A549 (cell line): Measurements from ENCODE around the gene TGFBR1. TPM values are rescaled to one million over a fixed set of nuclear protein-coding genes. Genes with fewer than 3 reads are reported as not detected.

Source experiments
- ATAC-seq, 2 experiments: fragments of 200-7000 bp in 1 of 2; fragments of >200 bp in 1 of 2; cut with Nextera tagmentation in 1 of 2; cut with Tn5 transposase in 1 of 2; 3 replicates each; pipeline versions ENCODE4 v1.8.0 to v1.9.1; 2018 to 2020; ENCODE audit warnings: mild to moderate bottlenecking in 1 of 2, moderate library complexity in 1 of 2
- CTCF ChIA-PET: fragments of 300-600 bp; sonication (Branson Sonifier 250); formaldehyde crosslinking; extraction: SDS; loops from one replicate; lab custom pipeline; 2021; ENCODE audit warnings: antibody characterized with exemption, inconsistent platforms; lab: Yijun Ruan, JAX
- POLR2A ChIA-PET: fragments of 350-600 bp; formaldehyde crosslinking; extraction: SDS; loops from one replicate; lab custom pipeline; 2021; ENCODE audit warnings: antibody characterized with exemption, inconsistent platforms; lab: Yijun Ruan, JAX
- DNase-seq, 2 experiments: peaks; one replicate each; pipeline versions ENCODE4 v3.0.0 to v3.0.0-alpha.2; 2011 to 2016; ENCODE audit warnings: low read depth in 1 of 2, low spot score in 1 of 2
- FAIRE-seq: peaks from 2 replicates; lab custom pipeline; 2011; peaks lifted over from hg19 to GRCh38; lab: Jason Lieb, UNC
- H3K27ac ChIP-seq, 2 experiments: fragments of >200 bp; sonication (Bioruptor Twin); formaldehyde crosslinking; 3 replicates each; pipeline ENCODE4 v1.5.1; 2016 to 2017
- H3K4me1 ChIP-seq: fragments of >200 bp; sonication (Bioruptor Twin); formaldehyde crosslinking; 3 replicates; pipeline ENCODE4 v1.6.1; 2016
- H3K4me2 ChIP-seq: fragments of >200 bp; sonication (Bioruptor Twin); formaldehyde crosslinking; 3 replicates; pipeline ENCODE4 v1.6.1; 2016
- H3K4me3 ChIP-seq: fragments of >200 bp; sonication (Bioruptor Twin); formaldehyde crosslinking; 3 replicates; pipeline ENCODE4 v1.5.1; 2016
- H3K9me3 ChIP-seq: fragments of >200 bp; sonication (Bioruptor Twin); formaldehyde crosslinking; 3 replicates; pipeline ENCODE4 v1.6.1; 2016
- BCL3 ChIP-seq: fragments of >200 bp; sonication (Bioruptor Twin); formaldehyde crosslinking; IDR thresholded peaks from 3 replicates; pipeline ENCODE4 v1.6.1; 2016
- CBX2 ChIP-seq: fragments of 200-600 bp; sonication (generic); IDR thresholded peaks from 2 replicates; pipeline ENCODE4 v1.6.1; 2016; ENCODE audit warnings: low read depth, mild to moderate bottlenecking, borderline replicate concordance
- CBX8 ChIP-seq: fragments of 200-600 bp; sonication (generic); IDR thresholded peaks from 2 replicates; pipeline ENCODE4 v1.6.1; 2016
- EHMT2 ChIP-seq: fragments of 200-600 bp; sonication (generic); IDR thresholded peaks from 2 replicates; pipeline ENCODE4 v1.6.1; 2016; ENCODE audit warnings: antibody characterized with exemption, low read depth, mild to moderate bottlenecking, moderate library complexity
- EP300 ChIP-seq, 2 experiments: fragments of >200 bp; sonication (Bioruptor Twin); formaldehyde crosslinking; IDR thresholded peaks; 2 replicates in 1 of 2; 3 replicates in 1 of 2; pipeline ENCODE4 v1.6.1; 2016 to 2017
- ESRRA ChIP-seq: fragments of 150-350 bp; IDR thresholded peaks from 2 replicates; pipeline ENCODE4 v1.6.1; 2014; ENCODE audit warnings: mild to moderate bottlenecking, low read length, borderline replicate concordance
- FOSB ChIP-seq: fragments of 250-450 bp; sonication (Bioruptor Pico); IDR thresholded peaks from 2 replicates; pipeline ENCODE4 v1.5.0; 2020; ENCODE audit warnings: mild to moderate bottlenecking, moderate library complexity
- FOSL2 ChIP-seq, 2 experiments: fragments of 450-650 bp in 1 of 2; fragments of >200 bp in 1 of 2; sonication (Bioruptor Twin) in 1 of 2; formaldehyde crosslinking; IDR thresholded peaks; 2 replicates each; pipeline versions ENCODE4 v1.5.0 to v1.6.1; 2016 to 2020; ENCODE audit warnings: mild to moderate bottlenecking in 1 of 2, moderate library complexity in 1 of 2
- FOXS1 ChIP-seq: fragments of 250-450 bp; sonication (Bioruptor Pico); IDR thresholded peaks from 2 replicates; pipeline ENCODE4 v1.5.0; 2020; ENCODE audit warnings: mild to moderate bottlenecking, moderate library complexity
- GATA3 ChIP-seq: IDR thresholded peaks from 2 replicates; pipeline ENCODE4 v1.6.1; 2012; ENCODE audit warnings: borderline replicate concordance
- HOXB13 ChIP-seq: fragments of 250-450 bp; sonication (Bioruptor Pico); IDR thresholded peaks from 2 replicates; pipeline ENCODE4 v1.5.0; 2020; ENCODE audit warnings: low read depth, mild to moderate bottlenecking, moderate library complexity
- JUN ChIP-seq, 2 experiments: fragments of >200 bp; sonication (Bioruptor Twin); formaldehyde crosslinking; IDR thresholded peaks; 2 replicates in 1 of 2; 3 replicates in 1 of 2; pipeline ENCODE4 v1.6.1; 2016 to 2017
- MAX ChIP-seq: IDR thresholded peaks from 2 replicates; pipeline ENCODE4 v1.6.1; 2012
- NR3C1 ChIP-seq: fragments of >200 bp; sonication (Bioruptor Twin); formaldehyde crosslinking; IDR thresholded peaks from 3 replicates; pipeline ENCODE4 v1.6.1; 2017
- RCOR1 ChIP-seq: fragments of 150-350 bp; IDR thresholded peaks from 2 replicates; pipeline ENCODE4 v1.6.1; 2014; ENCODE audit warnings: antibody characterized with exemption, low read length, low read depth
- RFX5 ChIP-seq: fragments of 450-650 bp; IDR thresholded peaks from 2 replicates; pipeline ENCODE4 v1.7.1; 2014; ENCODE audit warnings: antibody characterized with exemption, mild to moderate bottlenecking, moderate library complexity
- SMC3 ChIP-seq: fragments of >200 bp; sonication (Bioruptor Twin); formaldehyde crosslinking; IDR thresholded peaks from 3 replicates; pipeline ENCODE4 v1.6.1; 2018; ENCODE audit warnings: inconsistent platforms
- TFCP2L1 ChIP-seq: fragments of 250-450 bp; sonication (Bioruptor Pico); IDR thresholded peaks from 2 replicates; pipeline ENCODE4 v1.5.0; 2021; ENCODE audit warnings: mild to moderate bottlenecking
- ZFP36 ChIP-seq: fragments of 450-650 bp; IDR thresholded peaks from 2 replicates; pipeline ENCODE4 v1.6.1; 2014; ENCODE audit warnings: borderline replicate concordance; ENCODE audit not compliant: partially characterized antibody
- WGBS: methylation state at CpG from one replicate; pipeline ENCODE4 v1.1.6; 2017; ENCODE audit errors: missing lambda C conversion rate; 5-methylcytosine and 5-hydroxymethylcytosine counted together
- polyA plus RNA-seq, 4 experiments: library from polyadenylated mRNA; depleted of rRNA in 3 of 4; stranded (reverse); fragments of >200 nt; fragmentation: RNase III in 1 of 4; extraction: RNeasy Plus Mini Kit Qiagen cat#74134 plus additional on column Dnase treatment in 1 of 4; gene quantifications; 2 replicates in 3 of 4; 3 replicates in 1 of 4; pipeline ENCODE4 v1.2.3, GENCODE V29; 2011 to 2017

The TGFBR1 gene
- polyA plus RNA-seq, 2 of the 4 experiments (the other 2 are of a cell fraction): 25.8 to 45.5 TPM

GRCh38 chr9:99137225-99137624, 32.3 kb downstream of the TGFBR1 start:
- no peak overlapping the region for H3K4me2 ChIP-seq
- POLR2A ChIA-PET: no interaction called here
- no peak overlapping the region for H3K4me3 ChIP-seq
- TF ChIP-seq CBX2 (no peak), NR3C1 (no peak), EP300 (IDR thresholded peaks at IDR 0.05) (no peak), MAX (no peak), EHMT2 (no peak)
- FAIRE-seq (no peak), ATAC-seq (no peak), DNase-seq (no peak)
- H3K4me1 ChIP-seq: no peaks in the 10 kb centered on the region
- H3K27ac ChIP-seq: no peak overlapping the region
- H3K9me3 ChIP-seq: no peaks in the 10 kb centered on the region
- WGBS: 97% methylated on average over 3 of the region's 3 CpGs
- CTCF ChIA-PET: interaction anchor here (0.7 to 12.8 kb wide), 4 partner anchors 137 to 288 kb away, joined by 3 to 212 read pairs (median 14); no protein-coding TSS in a partner anchor

- no peaks in the 10 kb centered on the region for H3K9me3 ChIP-seq
- H3K4me1 ChIP-seq: no peaks in the 10 kb centered on the region
- WGBS: 87% methylated on average over 7 of the region's 7 CpGs
- DNase-seq (no peak), ATAC-seq (no peak), FAIRE-seq (no peak)
- no peak overlapping the region for H3K4me3 ChIP-seq
- ChIA-PET CTCF (interaction anchor here (0.6 to 12.8 kb wide), 7 partner anchors 125 to 933 kb away, joined by 3 to 212 read pairs (median 5); no protein-coding TSS in a partner anchor), POLR2A (no interaction called here)
- H3K27ac ChIP-seq: no peak overlapping the region
- TF ChIP-seq FOSB (CRISPR knock-in tag): no peak
- no peak for TF ChIP-seq FOSL2 (IDR thresholded peaks at IDR 0.05)
- no peak for TF ChIP-seq FOSL2 (CRISPR knock-in tag; IDR thresholded peaks at IDR 0.05)
- TF ChIP-seq RCOR1: no peak
- no peak for TF ChIP-seq HOXB13 (CRISPR knock-in tag)
- no peak for TF ChIP-seq CBX8
- TF ChIP-seq SMC3: no peak
- TF ChIP-seq GATA3: no peak
- no peak overlapping the region for H3K4me2 ChIP-seq
These were observed 33.0 kb downstream of the TGFBR1 start for GRCh38 chr9:99137891-99138290.

- no peak overlapping the region for H3K27ac ChIP-seq
- ATAC-seq (no peak), FAIRE-seq (no peak), DNase-seq (no peak)
- no peaks in the 10 kb centered on the region for H3K9me3 ChIP-seq
- no peak overlapping the region for H3K4me2 ChIP-seq
- ChIA-PET POLR2A (no interaction called here), CTCF (interaction anchor here (0.6 to 12.8 kb wide), 12 partner anchors 12 to 1173 kb away, joined by 3 to 212 read pairs (median 4); no protein-coding TSS in a partner anchor)
- H3K4me1 ChIP-seq: no peaks in the 10 kb centered on the region
- WGBS: 85% methylated on average over 8 of the region's 8 CpGs
- no peak for TF ChIP-seq SMC3
- TF ChIP-seq MAX: no peak
- TF ChIP-seq ZFP36: no peak
- H3K4me3 ChIP-seq: no peak overlapping the region
These were observed 33.7 kb downstream of the TGFBR1 start for GRCh38 chr9:99138424-99139284.

DNA sequence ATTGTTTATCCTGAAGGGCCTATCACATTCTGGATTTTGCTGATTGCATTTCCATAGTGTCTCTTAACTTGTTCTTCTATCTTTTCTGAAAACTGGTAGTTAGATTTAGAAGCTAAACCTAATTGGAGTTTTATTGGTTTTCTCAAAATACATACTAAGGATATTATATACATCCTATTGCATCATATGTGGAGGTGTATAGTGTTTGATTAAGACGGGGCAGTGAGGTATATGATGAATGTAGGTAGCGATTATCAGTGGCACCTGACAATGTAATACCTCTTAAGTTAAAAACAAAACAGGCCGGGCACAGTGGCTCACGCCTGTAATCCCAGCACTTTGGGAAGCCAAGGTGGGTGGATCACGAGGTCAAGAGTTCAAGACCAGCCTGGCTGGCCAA, 35.0 kb downstream of the TGFBR1 start:
- ChIA-PET CTCF (interaction anchor here (0.9 to 12.8 kb wide), 18 partner anchors 10 to 338 kb away, joined by 3 to 212 read pairs (median 9); partner anchors contain the start of genes ALG2, GALNT12, SEC61B and TGFBR1), POLR2A (no interaction called here)
- no peaks in the 10 kb centered on the region for H3K4me1 ChIP-seq
- H3K27ac ChIP-seq: no peak overlapping the region
- H3K4me3 ChIP-seq: no peak overlapping the region
- H3K4me2 ChIP-seq: no peak overlapping the region
- FAIRE-seq: no peak
- DNase-seq: no peak
- 86% methylated on average over 5 of the region's 5 CpGs for WGBS
- no peak for TF ChIP-seq BCL3
- no peak for TF ChIP-seq ESRRA
- no peak for TF ChIP-seq SMC3
- TF ChIP-seq RFX5: no peak
- TF ChIP-seq JUN (IDR thresholded peaks at IDR 0.05): no peak
- no peak for TF ChIP-seq TFCP2L1 (CRISPR knock-in tag)
- TF ChIP-seq FOXS1 (CRISPR knock-in tag): no peak
- no peak for TF ChIP-seq NR3C1
- no peak for ATAC-seq
- H3K9me3 ChIP-seq: no peaks in the 10 kb centered on the region
